Measurements from ENCODE around the gene DNAH3.

DNA sequence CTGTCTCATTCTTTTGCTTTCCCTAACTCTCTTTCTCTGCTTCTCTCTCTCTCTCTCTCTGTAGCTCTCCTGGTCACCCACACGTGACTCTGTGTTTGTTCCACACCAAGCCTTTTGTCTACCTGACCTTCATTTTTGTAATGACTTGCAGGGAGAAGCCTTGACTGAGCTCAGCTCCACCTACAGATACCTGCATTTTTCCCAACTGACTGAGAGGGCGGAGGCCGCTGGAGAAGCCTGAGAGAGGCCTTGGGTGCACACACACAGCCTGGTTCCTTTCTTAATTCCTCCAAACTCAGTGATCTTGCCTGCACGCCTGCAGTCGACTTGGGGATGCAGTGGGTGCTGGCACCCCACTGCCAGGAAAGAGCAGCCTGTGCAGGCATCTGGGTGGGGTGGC is 181.3 kb downstream of the DNAH3 start:
- TF ChIP-seq MAFG (CRISPR knock-in tag; IDR thresholded peaks at IDR 0.05) (no peak), ZBTB3 (CRISPR knock-in tag; IDR thresholded peaks at IDR 0.05; ENCODE audit: borderline replicate concordance, low read depth) (no peak), TOPORS (CRISPR knock-in tag; IDR thresholded peaks at IDR 0.05) (no peak), EZH2 (conservative IDR thresholded peaks at IDR 0.05; ENCODE audit: low read depth, low read length) (no peak), ZFX (CRISPR knock-in tag; IDR thresholded peaks at IDR 0.05; ENCODE audit: low read depth) (no peak), CTCF (CRISPR knock-in tag; IDR thresholded peaks at IDR 0.05) (no peak), BRCA1 (CRISPR knock-in tag; IDR thresholded peaks at IDR 0.05) (no peak), TRIM22 (IDR thresholded peaks at IDR 0.05) (no peak), KAT7 (CRISPR knock-in tag; IDR thresholded peaks at IDR 0.05; ENCODE audit: borderline replicate concordance) (no peak), POLR2AphosphoS5 (IDR thresholded peaks at IDR 0.05; ENCODE audit: low read depth, low read length) (no peak), POLR2A (IDR thresholded peaks at IDR 0.05; ENCODE audit: insufficient read depth in 1 of 2, low read depth in 2 of 2, low read length in 2 of 2) (no peak), ZNF207 (IDR thresholded peaks at IDR 0.05; ENCODE audit: borderline replicate concordance) (no peak), REST (IDR thresholded peaks at IDR 0.05; ENCODE audit: borderline replicate concordance in 1 of 2, low read depth in 1 of 2, low read length in 2 of 2) (no peak)
- TF ChIP-seq, protein P1, sequence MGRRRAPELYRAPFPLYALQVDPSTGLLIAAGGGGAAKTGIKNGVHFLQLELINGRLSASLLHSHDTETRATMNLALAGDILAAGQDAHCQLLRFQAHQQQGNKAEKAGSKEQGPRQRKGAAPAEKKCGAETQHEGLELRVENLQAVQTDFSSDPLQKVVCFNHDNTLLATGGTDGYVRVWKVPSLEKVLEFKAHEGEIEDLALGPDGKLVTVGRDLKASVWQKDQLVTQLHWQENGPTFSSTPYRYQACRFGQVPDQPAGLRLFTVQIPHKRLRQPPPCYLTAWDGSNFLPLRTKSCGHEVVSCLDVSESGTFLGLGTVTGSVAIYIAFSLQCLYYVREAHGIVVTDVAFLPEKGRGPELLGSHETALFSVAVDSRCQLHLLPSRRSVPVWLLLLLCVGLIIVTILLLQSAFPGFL (CRISPR knock-in tag; IDR thresholded peaks at IDR 0.05), result no peak

Measured in HepG2 (cell line).